H1 (cell line): ENCODE results near the gene ABHD14A. TPM values are rescaled to one million over a fixed set of nuclear protein-coding genes. Genes with fewer than 3 reads are reported as not detected.

Experiments
- SIRT6 ChIP-seq: IDR thresholded peaks from one replicate; pipeline ENCODE4 v1.7.1; 2012; ENCODE audit warnings: low read length, inconsistent platforms
- polyA plus RNA-seq, 7 experiments: library from polyadenylated mRNA; depleted of rRNA in 3 of 7; stranded (reverse) in 5 of 7; unstranded in 2 of 7; fragments of >200 nt in 5 of 7; fragments of 200-250 nt in 2 of 7; gene quantifications; 1 replicate in 5 of 7; 2 replicates in 1 of 7; 4 replicates in 1 of 7; pipeline versions ENCODE4 v1.2.1 to v1.2.3, GENCODE V29; 2011 to 2013; ENCODE audit warnings: missing spikeins in 2 of 7, mixed read lengths in 2 of 7
- total RNA-seq: library from RNA; stranded (reverse); fragmentation: NEBNext Ultra II Directional; extraction: Animal tissue kit (Norgen Biotek cat#: 25700); gene quantifications from 2 replicates; pipeline ENCODE4 v1.2.1, GENCODE V29; 2021
- TF ChIP-seq, protein P1 (sequence below): IDR thresholded peaks from 2 replicates; pipeline ENCODE4 v1.6.1; 2012; ENCODE audit warnings: inconsistent platforms

Gene ABHD14A
- total and polyA plus RNA-seq, 2 of the 8 experiments (the other 6 are each of a cell fraction or from before 2014, with no cell fraction given), result 4.6 to 9.8 TPM

GRCh38 chr3:51995346-51996163 is 20.7 kb downstream of the ABHD14A start, which contains the start of gene RPL29 (continued):
- TF ChIP-seq, protein P1, sequence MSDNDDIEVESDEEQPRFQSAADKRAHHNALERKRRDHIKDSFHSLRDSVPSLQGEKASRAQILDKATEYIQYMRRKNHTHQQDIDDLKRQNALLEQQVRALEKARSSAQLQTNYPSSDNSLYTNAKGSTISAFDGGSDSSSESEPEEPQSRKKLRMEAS, result peak; percentile 85; the same call in 1 of the 2 replicates
- no peak for TF ChIP-seq SIRT6
